Urothelium cell line (cell line): Measurements from ENCODE around the gene DNAJC11.

Experiments
- DNase-seq: peaks from one replicate; pipeline ENCODE4 v3.0.0; 2011; ENCODE audit warnings: low spot score, mixed read lengths
- FAIRE-seq: peaks from 2 replicates; lab custom pipeline; 2011; peaks lifted over from hg19 to GRCh38; lab: Jason Lieb, UNC

Gene DNAJC11

DNA sequence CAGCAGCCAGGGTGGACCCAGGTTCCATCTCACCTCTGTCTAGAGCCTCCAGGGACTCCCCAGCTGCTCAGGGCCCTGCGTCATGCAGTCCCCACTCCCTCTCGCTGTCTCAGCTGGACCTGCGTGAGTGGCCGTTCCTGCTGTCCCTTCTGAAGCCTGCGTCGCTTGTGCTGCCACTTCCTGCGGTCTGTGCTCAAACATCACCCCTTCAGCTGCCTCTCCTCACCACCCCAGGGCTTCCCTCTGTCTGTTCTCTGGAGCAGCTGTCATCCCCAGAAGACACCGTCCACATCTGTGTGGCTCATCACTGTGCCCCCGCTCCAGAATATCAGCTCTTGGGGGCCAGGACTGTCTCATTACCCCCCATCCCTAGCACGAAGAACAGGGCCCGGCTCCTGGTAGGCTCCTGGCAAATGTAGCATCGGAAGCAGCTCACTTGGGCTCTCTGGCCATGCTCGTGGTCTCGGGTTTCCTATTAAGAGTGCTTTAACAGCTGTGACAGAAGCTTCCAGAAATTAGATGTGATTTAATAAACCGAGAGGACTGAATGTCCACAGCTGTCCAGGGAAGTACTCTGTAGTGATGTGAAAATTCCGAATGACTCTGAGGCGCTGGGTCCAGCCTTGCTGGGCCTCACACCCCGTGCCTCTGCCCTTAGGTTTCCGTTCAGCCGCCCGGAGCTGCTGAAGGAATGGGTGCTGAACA, 73.6 kb downstream of the DNAJC11 start:
- no peak for FAIRE-seq
- DNase-seq, result no peak

DNA sequence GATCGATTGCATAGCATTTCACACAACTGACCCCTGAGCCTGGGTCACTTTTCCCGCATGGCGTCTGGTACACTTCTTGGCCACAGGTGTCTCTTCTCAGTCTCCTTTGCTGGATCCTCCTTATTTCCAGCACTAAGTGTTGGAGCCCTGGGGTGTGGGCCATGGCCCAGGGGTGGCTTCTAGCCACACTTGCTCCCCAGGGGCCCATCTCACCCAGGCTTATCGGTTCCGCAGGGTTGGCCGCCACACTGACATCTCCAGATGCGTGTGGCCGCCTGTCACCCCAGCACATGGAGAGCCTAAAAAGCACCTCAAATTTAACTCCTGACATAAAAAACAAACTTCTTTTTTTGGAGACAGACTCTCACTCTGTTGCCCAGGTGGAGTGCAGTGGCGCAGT, 74.6 kb downstream of the DNAJC11 start:
- FAIRE-seq (no peak), DNase-seq (no peak)

DNA sequence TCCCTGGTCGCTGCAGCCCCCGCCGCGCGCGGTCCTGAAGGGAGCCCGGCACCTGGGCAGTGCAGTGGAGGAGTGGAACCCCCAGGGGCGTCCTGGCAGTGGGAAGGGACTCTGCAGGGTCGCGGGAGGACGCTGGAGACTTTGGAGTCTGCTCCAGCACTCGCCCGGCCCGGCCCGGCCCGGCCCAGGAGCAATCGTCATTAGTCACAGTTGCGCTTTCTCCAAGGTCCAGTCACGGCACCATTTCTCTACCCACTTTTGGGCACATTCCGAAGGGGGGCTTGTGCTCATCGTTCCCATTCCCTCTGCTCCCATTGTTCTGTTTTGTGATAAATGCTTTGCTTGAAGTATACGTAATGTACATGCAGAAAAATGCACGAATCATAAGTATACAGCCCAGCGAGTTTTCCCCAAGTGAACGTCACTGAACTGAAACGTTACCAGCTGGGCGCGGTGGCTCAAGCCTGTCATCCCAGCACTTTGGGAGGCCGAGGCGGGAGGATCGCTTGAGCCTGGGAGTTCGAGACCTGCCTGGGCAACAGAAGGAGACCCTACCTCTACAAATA, 75.9 kb downstream of the DNAJC11 start:
- FAIRE-seq (no peak), DNase-seq (no peak)

DNA sequence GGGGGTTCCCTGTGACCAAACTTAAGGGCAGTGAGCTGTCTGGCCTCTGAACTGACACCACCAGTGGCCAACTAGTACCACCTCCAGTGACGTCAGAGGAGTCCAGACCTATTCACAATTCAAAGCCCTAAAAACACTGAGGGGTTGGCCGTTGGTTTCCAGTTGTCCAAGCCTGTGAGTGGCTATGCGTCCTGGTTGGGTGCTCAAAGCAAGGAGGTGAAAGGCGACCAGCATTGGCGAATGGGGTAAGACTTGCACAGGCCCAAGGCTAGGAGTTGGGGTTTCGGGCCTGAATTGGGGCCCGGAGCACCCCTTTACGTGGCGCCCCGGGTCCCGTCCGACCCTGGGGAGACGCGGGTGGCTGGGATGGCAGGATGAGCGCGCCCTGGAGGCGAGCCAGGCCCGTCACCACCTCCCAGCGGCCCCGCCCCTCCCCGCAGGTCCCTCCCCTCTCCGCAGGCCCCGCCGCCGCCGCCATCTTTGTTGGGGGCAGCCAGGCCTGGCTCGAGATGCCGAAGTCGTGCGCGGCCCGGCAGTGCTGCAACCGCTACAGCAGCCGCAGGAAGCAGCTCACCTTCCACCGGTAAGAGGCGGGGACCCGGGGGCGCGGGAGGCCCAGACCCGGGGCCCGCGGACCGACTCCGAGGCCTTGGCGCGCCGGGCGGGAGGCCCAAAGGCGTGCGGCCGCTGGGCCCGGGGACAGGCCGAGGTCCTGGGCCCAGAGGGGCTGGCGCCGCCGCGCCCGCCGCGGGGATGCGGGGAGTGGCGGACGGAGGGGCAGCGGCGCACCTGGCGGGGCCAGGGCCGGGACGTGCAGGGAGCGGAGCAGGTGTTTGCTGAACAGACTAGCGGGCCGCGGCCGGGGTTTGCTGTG, 76.7 kb downstream of the DNAJC11 start, which contains the start of gene THAP3:
Gene THAP3 (plus strand): TSS at position 159 of the 874 bp plus-strand sequence. CDS start 351 bp downstream, at position 510.
- peak; percentile 83 for DNase-seq

DNA sequence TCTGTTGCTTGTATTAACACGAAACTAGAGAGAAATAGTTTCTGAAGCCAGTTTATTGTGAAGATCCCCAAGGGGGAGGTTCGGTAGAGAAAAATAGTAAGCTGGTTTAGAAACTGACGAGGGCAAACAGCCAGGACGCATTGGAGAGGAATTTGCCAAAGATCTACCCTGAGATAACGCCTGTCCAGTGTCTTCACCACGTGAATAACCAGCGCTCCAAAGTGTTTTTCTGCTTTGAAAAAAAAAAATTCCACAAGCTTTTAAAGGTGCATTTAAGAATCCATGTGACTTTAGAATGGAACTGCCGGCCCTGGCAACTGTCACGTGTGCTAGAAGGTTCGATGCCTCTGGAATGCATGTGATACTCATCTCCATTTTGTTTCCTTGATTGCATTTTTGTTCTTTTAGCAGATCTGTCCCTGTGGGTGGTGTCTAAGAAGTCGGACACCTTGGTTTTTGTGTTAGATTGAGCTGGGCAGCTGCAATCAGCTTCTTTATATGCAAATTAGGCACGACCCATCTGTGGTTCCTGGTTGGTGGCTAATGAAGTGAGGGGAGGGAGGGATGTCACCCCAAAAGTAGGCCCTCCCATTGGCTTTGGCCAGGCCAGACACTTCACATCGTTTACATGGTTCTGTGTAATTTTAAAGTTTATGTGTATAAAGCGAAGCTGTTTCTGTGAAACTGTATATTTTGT, 78.2 kb downstream of the DNAJC11 start:
- FAIRE-seq, result no peak
- DNase-seq, result no peak

More for the DNA sequence above, 76.7 kb downstream of the DNAJC11 start, which contains the start of gene THAP3:
- no peak for FAIRE-seq

DNA sequence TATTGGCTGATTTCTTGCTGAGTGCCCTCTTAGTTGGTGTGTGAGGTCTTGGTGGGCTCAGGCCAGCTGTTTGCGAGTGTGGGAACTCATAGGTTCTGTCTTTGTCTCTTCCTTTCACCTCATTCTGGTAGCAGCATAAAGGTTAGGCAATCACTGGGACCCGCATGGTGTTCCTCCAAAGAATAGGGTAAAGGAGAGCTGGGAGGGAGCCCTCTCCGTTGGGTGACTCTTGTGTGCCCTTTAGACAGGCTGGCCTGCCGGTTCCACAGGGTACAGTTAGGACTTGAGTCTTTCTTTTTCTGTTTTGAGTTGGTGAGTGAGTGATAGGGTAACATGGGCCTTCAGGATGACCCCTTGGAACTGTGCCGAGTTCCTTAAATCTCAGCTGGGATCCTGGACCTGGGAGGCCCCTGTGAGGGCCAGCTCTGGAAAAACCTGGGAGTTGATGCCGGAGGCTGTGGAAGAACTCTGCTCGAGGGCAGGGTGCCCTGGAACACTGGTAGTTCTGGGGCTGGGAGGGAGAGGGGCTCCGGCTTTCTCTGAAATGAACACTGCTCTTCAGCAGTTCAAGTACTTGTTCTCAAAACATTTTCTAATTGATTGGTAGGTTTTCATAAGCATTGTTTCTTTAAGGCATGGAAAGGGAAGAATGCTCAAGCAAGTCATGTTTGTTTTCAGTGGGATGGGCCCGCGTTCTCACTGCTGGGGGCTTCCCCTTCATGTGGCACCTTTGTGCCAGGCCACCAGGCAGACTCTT, 79.0 kb downstream of the DNAJC11 start:
- no peak for DNase-seq
- FAIRE-seq, result no peak

DNA sequence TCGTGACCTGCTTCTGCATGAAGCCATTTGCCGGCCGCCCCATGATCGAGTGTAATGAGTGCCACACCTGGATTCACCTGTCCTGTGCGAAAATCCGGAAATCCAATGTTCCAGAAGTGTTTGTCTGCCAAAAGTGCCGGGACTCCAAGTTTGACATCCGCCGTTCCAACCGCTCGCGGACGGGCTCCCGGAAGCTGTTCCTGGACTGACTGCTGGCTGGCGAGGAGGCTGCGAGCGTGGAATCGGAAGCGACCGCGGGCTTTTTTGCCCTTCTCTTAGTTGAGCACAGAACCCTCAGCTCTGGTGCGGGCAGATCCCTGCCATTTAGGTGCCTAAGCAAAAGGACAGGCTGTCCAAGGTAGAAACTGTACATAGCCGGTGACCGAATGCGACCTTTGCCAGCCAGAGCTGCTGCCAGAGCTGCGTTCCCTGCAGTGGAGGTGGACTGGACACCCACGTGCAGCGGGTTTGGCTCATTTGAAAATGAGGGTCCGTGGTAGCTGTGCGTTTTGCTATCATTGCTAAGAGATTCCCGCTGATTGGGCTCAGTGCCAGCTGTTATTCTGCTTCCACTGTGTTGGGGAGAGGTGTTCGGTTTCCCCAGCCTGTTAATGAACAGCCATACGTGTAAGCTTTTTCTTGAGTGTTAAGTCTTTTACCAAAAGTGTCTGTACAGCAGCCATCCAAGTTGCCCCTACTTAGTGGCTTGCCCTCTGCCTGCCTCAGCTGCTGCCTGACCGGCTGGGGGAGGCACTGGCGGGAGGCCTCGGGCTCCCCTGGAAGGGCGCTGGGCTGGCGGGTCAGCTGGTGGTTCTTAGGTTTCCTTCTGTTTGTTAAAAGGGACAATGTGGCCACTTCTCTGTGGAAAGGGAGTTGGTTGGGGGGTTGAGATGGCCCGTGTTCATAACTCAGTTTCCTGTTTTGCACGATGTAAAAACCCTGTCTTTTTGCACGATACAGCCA, 79.9 kb downstream of the DNAJC11 start:
- FAIRE-seq (no peak), DNase-seq (no peak)

DNA sequence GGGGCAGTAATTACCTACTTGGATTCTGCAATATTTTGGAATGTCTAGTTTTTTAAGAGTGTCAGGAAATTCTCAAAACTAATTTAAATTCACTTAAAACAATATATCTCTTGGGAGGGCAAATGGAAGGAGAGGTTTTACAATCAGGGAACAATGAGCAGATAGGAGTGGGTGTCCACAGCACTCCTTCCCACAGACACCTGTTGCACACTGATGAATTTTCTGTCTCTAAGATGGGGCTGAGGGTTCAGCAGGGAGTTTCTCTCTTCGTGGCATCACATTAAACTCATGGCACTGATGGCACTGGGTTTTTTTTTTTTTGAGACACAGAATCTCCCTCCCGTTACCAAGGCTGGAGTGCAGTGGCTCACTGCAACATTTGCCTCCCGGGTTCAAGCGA, 82.6 kb downstream of the DNAJC11 start:
- FAIRE-seq, result no peak
- DNase-seq, result no peak

DNA sequence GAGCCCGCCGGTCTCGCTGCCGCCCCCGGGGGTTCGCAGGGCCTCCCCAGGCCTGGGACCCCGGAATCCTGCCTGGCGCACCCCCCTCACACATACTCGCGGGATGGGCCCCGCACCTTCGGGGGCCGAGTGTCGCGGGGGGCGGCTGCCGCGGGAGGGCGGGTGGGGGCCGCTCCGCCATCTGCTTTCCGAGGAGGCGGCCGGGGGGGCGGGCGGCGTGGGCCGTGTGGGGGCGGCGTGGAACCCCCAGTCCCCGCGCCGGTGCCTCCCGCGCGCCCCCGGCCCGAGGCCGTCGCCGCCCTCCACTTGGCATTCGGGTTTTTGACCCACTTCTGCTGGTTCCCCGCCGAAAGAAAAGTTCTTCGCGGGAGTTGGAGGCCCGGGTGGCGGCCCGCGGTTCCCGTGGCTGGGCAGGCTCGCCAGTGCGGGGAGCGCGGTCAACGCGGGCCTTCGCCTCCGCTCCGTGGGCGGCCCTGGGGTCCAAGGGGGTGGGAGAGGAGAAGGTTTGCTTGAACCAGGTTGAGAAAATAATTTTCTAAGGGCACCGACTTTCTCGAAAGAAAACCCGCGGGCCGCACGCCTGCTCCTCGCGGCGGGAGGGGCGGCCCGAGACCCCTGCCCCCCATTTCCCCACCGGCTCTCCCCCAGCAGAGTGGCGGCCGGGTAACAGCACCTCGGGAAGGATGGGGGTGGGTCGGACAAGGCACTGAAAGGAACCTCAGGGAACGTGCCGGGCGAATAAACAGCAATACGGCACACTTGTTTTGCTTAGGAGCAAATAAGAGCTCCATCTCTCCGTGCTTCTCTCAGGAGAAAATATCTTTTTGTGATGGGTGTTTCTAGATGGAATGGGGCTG, 86.5 kb downstream of the DNAJC11 start:
- DNase-seq (no peak), FAIRE-seq (no peak)

DNA sequence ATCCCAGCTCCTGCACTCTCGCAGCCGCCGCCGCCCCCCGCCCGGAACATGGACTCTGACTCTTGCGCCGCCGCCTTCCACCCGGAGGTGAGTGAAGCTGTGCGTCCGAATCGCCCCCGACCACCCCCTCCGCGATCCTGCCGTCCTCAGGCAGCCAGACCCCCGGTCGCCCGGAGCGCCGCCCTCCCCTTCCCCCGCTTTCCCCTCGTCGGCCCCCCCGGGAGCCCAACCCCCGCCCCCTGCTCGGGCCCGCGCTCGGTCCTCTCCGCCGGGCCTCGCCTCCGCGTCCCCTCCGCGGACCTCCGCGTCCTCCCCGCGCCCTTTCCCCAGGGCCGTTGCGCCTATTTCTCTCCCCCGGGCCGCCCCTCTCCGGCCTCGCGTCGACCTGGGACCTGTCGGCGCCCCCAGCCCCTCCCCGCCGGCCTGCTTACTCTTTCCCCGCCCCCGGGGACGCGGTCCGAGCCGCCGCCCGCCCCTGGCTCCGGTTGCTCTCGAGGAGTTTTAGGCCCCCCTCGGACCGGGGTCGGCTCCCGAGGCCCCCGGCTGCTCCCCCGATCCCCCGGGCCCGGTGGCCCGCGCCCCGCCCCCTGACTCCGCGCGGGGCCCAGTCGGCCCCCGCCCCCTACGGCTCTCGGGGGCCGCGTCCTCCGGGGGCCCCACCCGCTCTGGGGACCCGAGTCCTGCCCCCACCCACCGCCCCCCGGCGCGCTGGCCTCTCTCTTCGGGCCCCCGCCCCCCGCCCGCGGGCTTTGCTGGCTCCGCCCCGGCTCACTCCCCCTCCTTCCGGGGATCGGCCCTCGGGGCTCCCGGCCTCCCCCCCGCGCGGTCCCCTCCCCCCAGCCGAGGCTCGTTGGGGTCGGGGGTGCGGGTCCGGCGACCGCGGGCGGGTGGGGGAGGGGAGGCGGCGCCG, 87.3 kb downstream of the DNAJC11 start:
- FAIRE-seq, result no peak
- no peak for DNase-seq

DNA sequence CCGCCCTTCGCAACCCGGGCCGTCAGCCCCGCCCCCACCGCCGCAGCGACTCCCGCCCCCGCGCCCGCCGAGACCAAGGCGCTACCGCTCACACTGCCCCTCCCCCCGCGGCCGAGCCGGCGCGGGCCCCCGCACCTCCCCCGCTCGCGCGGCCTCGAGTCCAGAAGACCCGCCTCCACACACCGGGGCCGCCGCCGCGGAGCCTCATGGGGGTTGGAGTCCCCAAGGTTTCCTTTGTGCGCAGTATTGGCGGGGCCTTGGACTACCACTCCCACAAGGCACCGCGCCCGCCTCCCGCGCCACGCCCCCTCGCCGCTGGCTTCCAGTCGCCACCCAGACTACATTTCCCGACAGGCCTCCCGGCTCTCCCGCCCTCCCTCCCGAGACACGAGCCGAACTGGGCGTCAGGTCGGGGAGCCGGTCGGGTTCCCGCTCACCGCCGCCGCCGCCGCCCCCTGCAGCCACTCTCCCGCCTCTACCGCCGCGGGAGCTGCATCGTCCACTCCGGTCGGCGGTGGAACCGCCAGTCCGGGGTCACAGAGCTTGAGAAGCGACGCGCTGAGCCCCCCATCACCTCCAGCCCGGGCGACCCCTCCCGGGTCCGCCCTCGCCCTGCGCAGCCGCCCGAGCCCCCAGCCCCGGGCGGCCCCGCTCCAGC, 88.1 kb downstream of the DNAJC11 start, which contains the start of gene PHF13:
Gene PHF13 (plus strand): TSS at position 371 of the 658 bp plus-strand sequence. CDS start 336 bp downstream, outside the sequence.
- FAIRE-seq, result no peak
- DNase-seq, result peak; percentile 94

DNA sequence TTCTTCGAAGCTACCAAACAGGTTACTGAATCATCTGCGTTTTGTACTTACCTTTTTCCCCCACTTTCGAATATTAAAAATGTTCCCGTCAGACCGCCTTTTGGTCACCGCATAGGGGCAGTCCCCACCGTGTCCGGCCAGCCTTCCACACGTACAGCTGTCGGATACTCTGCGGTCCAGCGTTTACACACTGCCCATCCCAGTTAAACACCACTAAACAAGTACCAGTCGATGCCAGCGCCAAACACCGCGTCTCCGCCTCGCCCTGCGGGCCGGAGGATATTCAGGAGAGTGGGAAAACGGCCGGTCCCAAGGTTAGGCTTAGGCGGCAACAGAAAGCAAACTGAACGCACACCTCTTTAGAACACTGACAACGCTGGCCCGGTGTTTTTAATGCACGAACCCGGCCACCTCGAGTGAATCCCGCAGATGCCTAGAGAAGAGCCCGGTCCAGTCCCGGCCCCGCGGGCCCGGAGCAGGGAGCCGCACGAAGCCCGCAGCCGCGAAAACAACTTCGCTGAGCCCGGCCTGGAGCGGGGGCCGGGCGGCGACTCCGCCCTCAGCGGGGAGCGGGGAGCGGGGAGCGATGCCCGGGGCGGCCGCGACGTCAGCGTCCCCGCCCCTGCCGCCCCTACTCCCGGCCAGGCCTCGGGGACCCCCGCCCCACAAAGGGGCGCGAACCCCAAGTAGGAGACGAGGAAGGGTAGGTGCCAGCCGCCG, 88.8 kb downstream of the DNAJC11 start:
- FAIRE-seq (no peak), DNase-seq (peak; percentile 64)

DNA sequence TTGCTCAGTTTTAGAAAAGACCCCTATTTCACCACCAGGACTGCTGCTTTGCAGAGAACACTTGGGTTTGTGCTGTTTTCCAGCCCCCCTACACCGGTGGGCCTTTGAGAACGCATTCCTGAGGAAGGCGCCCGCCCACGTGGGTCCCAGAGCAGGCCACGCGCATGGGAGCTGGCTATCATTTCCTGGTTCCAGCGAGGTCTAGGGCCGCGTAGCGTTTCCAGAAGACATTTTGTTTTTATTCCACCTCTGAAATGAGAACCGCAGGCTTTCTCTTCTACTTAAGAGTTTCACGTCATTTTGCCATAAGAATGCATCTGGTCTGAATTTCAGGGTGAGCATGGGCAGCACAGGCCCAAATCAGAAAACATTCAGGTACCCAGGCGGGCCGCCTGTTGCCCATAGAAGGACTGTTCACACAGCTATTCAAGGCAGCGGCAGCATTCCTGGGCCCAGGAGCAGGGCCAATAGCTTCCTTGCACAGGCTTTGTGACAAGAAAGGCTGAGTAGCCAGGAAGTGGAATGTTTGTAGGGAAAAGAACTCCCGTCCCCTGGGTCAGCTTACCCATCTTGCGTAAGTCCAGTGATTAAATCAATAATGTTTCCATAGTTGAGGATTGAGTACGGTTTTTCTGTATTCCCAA, 97.6 kb downstream of the DNAJC11 start:
- no peak for DNase-seq
- no peak for FAIRE-seq

DNA sequence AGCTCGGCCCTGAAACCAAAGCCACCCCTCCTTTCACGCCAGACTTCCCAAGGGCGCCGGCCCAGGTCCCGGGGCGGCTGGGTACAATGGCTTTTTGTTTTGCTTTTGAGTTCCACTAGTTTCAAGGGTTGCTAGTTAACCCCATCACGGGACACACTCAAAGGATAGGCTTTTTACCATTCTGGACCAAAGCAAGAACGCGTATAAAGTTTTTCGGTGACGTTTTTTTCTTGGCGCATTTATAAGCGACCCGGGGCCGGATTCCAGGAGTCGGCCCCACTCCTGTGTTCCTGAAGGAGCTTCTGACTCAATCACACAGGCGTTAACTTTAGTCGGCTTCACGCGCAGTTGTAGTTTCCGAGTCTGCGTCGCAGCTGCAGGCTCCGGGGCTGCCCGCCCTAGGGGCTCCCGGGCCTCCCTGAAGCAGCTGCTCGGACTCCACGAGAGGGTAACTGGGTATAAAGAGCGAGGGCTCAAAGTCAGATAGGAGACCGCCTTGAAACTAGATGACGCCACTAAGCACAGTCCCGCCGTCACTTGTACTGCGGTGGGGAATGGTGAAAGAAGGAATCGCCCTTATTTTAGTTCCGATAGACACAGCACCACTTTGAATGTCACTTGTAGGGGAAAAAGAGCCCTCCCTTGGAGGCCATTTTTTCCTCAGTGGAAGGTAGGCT, 98.2 kb downstream of the DNAJC11 start:
- DNase-seq (no peak), FAIRE-seq (no peak)
